WI38 (cell line): ENCODE measurements around the gene CENPP.

Experiments used
- H3K4me3 ChIP-seq: 2 replicates; pipeline ENCODE4 v1.5.1; 2011; ENCODE audit warnings: low read depth, mild to moderate bottlenecking, control low read depth, low read length
- TF ChIP-seq, protein P1 (sequence below): IDR thresholded peaks from 2 replicates; pipeline ENCODE4 v1.5.1; 2012; ENCODE audit warnings: low read depth, mild to moderate bottlenecking, control low read depth, low read length

CENPP gene

GRCh38 chr9:92611621-92612285 lies 286.0 kb downstream of the CENPP start:
- no peak overlapping the region for H3K4me3 ChIP-seq
- TF ChIP-seq, protein P1, sequence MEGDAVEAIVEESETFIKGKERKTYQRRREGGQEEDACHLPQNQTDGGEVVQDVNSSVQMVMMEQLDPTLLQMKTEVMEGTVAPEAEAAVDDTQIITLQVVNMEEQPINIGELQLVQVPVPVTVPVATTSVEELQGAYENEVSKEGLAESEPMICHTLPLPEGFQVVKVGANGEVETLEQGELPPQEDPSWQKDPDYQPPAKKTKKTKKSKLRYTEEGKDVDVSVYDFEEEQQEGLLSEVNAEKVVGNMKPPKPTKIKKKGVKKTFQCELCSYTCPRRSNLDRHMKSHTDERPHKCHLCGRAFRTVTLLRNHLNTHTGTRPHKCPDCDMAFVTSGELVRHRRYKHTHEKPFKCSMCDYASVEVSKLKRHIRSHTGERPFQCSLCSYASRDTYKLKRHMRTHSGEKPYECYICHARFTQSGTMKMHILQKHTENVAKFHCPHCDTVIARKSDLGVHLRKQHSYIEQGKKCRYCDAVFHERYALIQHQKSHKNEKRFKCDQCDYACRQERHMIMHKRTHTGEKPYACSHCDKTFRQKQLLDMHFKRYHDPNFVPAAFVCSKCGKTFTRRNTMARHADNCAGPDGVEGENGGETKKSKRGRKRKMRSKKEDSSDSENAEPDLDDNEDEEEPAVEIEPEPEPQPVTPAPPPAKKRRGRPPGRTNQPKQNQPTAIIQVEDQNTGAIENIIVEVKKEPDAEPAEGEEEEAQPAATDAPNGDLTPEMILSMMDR: no peak

GRCh38 chr9:92612292-92612691 lies 286.5 kb downstream of the CENPP start:
- no peak overlapping the region for H3K4me3 ChIP-seq
- TF ChIP-seq, protein P1: no peak

- no peak overlapping the region for H3K4me3 ChIP-seq
- TF ChIP-seq, protein P1: no peak
Measured at GRCh38 chr9:92612816-92613215, 287.1 kb downstream of the CENPP start.

- no peak overlapping the region for H3K4me3 ChIP-seq
Measured at GRCh38 chr9:92613268-92614122, 287.7 kb downstream of the CENPP start.

GRCh38 chr9:92614123-92614510 lies 288.4 kb downstream of the CENPP start:
- TF ChIP-seq, protein P1: no peak
- no peak overlapping the region for H3K4me3 ChIP-seq

More at GRCh38 chr9:92613268-92614122, 287.7 kb downstream of the CENPP start:
- TF ChIP-seq, protein P1: no peak

GRCh38 chr9:92614763-92615461 lies 289.2 kb downstream of the CENPP start:
- no peak overlapping the region for H3K4me3 ChIP-seq
- TF ChIP-seq, protein P1: no peak
